Skeletal muscle tissue (tissue), 4 donors: ENCODE measurements around the gene GPX4. TPM values are rescaled to one million over a fixed set of nuclear protein-coding genes. Genes with fewer than 3 reads are reported as not detected.

Experiments used
- H3K27ac ChIP-seq: one replicate; pipeline ENCODE4 v1.7.0; 2013; ENCODE audit warnings: mild to moderate bottlenecking, low read depth, low read length, inconsistent platforms
- H3K27me3 ChIP-seq, 3 donors: one replicate each; pipeline ENCODE4 v1.7.0; 2013; ENCODE audit warnings: low read length in 3 of 3; ENCODE audit not compliant: control insufficient read depth in 3 of 3, insufficient read depth in 3 of 3
- H3K36me3 ChIP-seq, 3 donors: one replicate each; pipeline ENCODE4 v1.7.0; 2013; ENCODE audit warnings: low read length in 3 of 3; ENCODE audit not compliant: control insufficient read depth in 3 of 3, insufficient read depth in 3 of 3
- H3K4me1 ChIP-seq, 3 donors: one replicate each; pipeline ENCODE4 v1.7.0; 2013; ENCODE audit warnings: low read length in 3 of 3, mild to moderate bottlenecking in 3 of 3; ENCODE audit not compliant: control insufficient read depth in 3 of 3, insufficient read depth in 3 of 3
- H3K4me3 ChIP-seq, 3 donors: one replicate each; pipeline ENCODE4 v1.7.0; 2013; ENCODE audit warnings: low read length in 3 of 3
- H3K9ac ChIP-seq, 3 donors: one replicate each; pipeline ENCODE4 v1.7.0; 2013; ENCODE audit warnings: low read length in 3 of 3, mild to moderate bottlenecking in 3 of 3, moderate library complexity in 2 of 3, low read depth in 1 of 3
- H3K9me3 ChIP-seq, 3 donors: one replicate each; pipeline ENCODE4 v1.7.0; 2013; ENCODE audit warnings: low read length in 3 of 3; ENCODE audit not compliant: control insufficient read depth in 3 of 3
- total RNA-seq: library from RNA; depleted of rRNA; stranded (reverse); fragments of >200 nt; gene quantifications from one replicate; pipeline ENCODE4 v1.2.3, GENCODE V29; 2014
- donor health status: Osteomylitis.

GPX4 gene
- total RNA-seq, 1 donor from 2014 or later = 139 TPM

- H3K9me3 ChIP-seq = no peaks in the 10 kb centered on the region
- peak overlapping the region in 2 of 3 donors; percentile 6 to 12 for H3K4me3 ChIP-seq
- no peaks in the 10 kb centered on the region for H3K36me3 ChIP-seq
- H3K4me1 ChIP-seq = peaks cover 17 to 27% (median 17%) of the 10 kb centered on the region in 3 donors
- H3K27me3 ChIP-seq = peaks cover 71 to 86% (median 75%) of the 10 kb centered on the region in 3 donors
- peak overlapping the region in 1 of 3 donors; percentile 32 for H3K9ac ChIP-seq
- peak overlapping the region; percentile 25 for H3K27ac ChIP-seq
Observed at GRCh38 chr19:1068009-1069001, 35.5 kb upstream of the GPX4 start.

- no peaks in the 10 kb centered on the region for H3K36me3 ChIP-seq
- peaks cover 17 to 27% (median 17%) of the 10 kb centered on the region in 3 donors for H3K4me1 ChIP-seq
- H3K27me3 ChIP-seq = peaks cover 65 to 83% (median 78%) of the 10 kb centered on the region in 3 donors
- H3K9me3 ChIP-seq = no peaks in the 10 kb centered on the region
- H3K4me3 ChIP-seq = peak overlapping the region in 1 of 3 donors; percentile 12
- H3K27ac ChIP-seq = no peak overlapping the region
- H3K9ac ChIP-seq = no peak overlapping the region
Observed at GRCh38 chr19:1069009-1069779, 34.6 kb upstream of the GPX4 start.

- Histone ChIP-seq H3K9me3 (no peaks in the 10 kb centered on the region), H3K9ac (no peak overlapping the region), H3K4me1 (peaks cover 9 to 17% (median 10%) of the 10 kb centered on the region in 3 donors), H3K4me3 (no peak overlapping the region), H3K27ac (no peak overlapping the region), H3K36me3 (no peaks in the 10 kb centered on the region), H3K27me3 (peaks cover 57 to 72% (median 67%) of the 10 kb centered on the region in 3 donors)
Observed at GRCh38 chr19:1070576-1070930, 33.2 kb upstream of the GPX4 start.

GRCh38 chr19:1070931-1071791, 32.6 kb upstream of the GPX4 start:
- Histone ChIP-seq H3K27ac (no peak overlapping the region), H3K4me1 (peaks cover 5 to 14% (median 6%) of the 10 kb centered on the region in 3 donors), H3K36me3 (no peaks in the 10 kb centered on the region), H3K27me3 (peaks cover 54 to 68% (median 63%) of the 10 kb centered on the region in 3 donors), H3K9me3 (no peaks in the 10 kb centered on the region), H3K4me3 (no peak overlapping the region), H3K9ac (no peak overlapping the region)

- Histone ChIP-seq H3K4me1 (peaks cover 2 to 8% (median 5%) of the 10 kb centered on the region in 3 donors), H3K9ac (no peak overlapping the region), H3K27ac (no peak overlapping the region), H3K4me3 (no peak overlapping the region), H3K27me3 (peaks cover 46 to 54% (median 50%) of the 10 kb centered on the region in 3 donors), H3K36me3 (no peaks in the 10 kb centered on the region), H3K9me3 (no peaks in the 10 kb centered on the region)
Observed at GRCh38 chr19:1072371-1073015, 31.3 kb upstream of the GPX4 start.

- no peaks in the 10 kb centered on the region for H3K9me3 ChIP-seq
- H3K4me3 ChIP-seq = no peak overlapping the region
- no peaks in the 10 kb centered on the region for H3K36me3 ChIP-seq
- no peak overlapping the region for H3K27ac ChIP-seq
- H3K27me3 ChIP-seq = peaks cover 44 to 47% (median 45%) of the 10 kb centered on the region in 3 donors
- H3K9ac ChIP-seq = no peak overlapping the region
- peaks cover 2 to 8% (median 5%) of the 10 kb centered on the region in 3 donors for H3K4me1 ChIP-seq
Observed at GRCh38 chr19:1073063-1073955, 30.5 kb upstream of the GPX4 start.

GRCh38 chr19:1073956-1074517, 29.8 kb upstream of the GPX4 start:
- no peak overlapping the region for H3K9ac ChIP-seq
- H3K9me3 ChIP-seq = no peaks in the 10 kb centered on the region
- H3K27me3 ChIP-seq = peaks cover 37 to 39% (median 38%) of the 10 kb centered on the region in 3 donors
- no peaks in the 10 kb centered on the region for H3K36me3 ChIP-seq
- peaks cover 2 to 4% (median 2%) of the 10 kb centered on the region in 3 donors for H3K4me1 ChIP-seq
- H3K27ac ChIP-seq = no peak overlapping the region
- no peak overlapping the region for H3K4me3 ChIP-seq

GRCh38 chr19:1074544-1075283, 29.1 kb upstream of the GPX4 start:
- Histone ChIP-seq H3K9me3 (no peaks in the 10 kb centered on the region), H3K27ac (no peak overlapping the region), H3K36me3 (no peaks in the 10 kb centered on the region), H3K27me3 (peaks cover 30 to 34% (median 34%) of the 10 kb centered on the region in 3 donors), H3K4me1 (peaks cover 0 to 3% (median 2%) of the 10 kb centered on the region in 3 donors), H3K9ac (no peak overlapping the region), H3K4me3 (no peak overlapping the region)
